Stomach (tissue), 4 donors: ENCODE measurements around the gene PLCH2.

Source experiments
- EP300 ChIP-seq: sonication (generic); formaldehyde crosslinking; IDR thresholded peaks from one replicate; pipeline ENCODE4 v1.6.1; 2017; ENCODE audit warnings: antibody characterized with exemption
- POLR2A ChIP-seq, 4 donors: fragments of 450-650 bp; IDR thresholded peaks; one replicate each; pipeline ENCODE4 v1.6.1; 2016; ENCODE audit warnings: antibody characterized with exemption in 4 of 4, control low read depth in 2 of 4, mild to moderate bottlenecking in 1 of 4, moderate library complexity in 1 of 4
- TF ChIP-seq, protein P1 (sequence below), 7 experiments: fragments of 450-650 bp in 4 of 7; fragments of 200-600 bp in 3 of 7; sonication (generic) in 3 of 7; IDR thresholded peaks; one replicate each; pipeline ENCODE4 v1.5.1; 2016 to 2019; ENCODE audit warnings: antibody characterized with exemption in 7 of 7, control low read depth in 2 of 7, mild to moderate bottlenecking in 1 of 7

DNA sequence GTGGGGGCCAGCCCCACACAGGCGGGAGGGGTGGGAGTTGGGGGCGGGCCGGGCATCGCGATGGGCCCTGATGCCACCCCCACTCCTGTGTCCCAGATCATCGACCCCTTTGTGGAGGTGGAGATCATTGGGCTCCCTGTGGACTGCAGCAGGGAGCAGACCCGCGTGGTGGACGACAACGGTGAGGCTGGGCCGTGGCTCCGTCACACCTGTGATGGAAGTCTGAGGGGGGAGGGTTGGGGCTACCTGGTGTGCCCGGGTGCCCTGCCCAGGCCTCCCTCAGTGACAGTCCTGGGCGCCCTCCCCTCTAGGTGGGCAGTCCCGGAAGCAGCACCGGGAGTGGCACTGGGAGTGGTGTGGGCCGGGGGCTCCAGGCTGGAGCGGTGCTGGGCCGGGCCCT is 22.6 kb downstream of the PLCH2 start:
- no peak for TF ChIP-seq POLR2A (IDR thresholded peaks at IDR 0.05)
- TF ChIP-seq, protein P1, sequence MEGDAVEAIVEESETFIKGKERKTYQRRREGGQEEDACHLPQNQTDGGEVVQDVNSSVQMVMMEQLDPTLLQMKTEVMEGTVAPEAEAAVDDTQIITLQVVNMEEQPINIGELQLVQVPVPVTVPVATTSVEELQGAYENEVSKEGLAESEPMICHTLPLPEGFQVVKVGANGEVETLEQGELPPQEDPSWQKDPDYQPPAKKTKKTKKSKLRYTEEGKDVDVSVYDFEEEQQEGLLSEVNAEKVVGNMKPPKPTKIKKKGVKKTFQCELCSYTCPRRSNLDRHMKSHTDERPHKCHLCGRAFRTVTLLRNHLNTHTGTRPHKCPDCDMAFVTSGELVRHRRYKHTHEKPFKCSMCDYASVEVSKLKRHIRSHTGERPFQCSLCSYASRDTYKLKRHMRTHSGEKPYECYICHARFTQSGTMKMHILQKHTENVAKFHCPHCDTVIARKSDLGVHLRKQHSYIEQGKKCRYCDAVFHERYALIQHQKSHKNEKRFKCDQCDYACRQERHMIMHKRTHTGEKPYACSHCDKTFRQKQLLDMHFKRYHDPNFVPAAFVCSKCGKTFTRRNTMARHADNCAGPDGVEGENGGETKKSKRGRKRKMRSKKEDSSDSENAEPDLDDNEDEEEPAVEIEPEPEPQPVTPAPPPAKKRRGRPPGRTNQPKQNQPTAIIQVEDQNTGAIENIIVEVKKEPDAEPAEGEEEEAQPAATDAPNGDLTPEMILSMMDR (IDR thresholded peaks at IDR 0.05), result no peak
- TF ChIP-seq EP300, result no peak
